Small intestine (tissue), 16 donors: ENCODE results near the gene XAF1. TPM values are rescaled to one million over a fixed set of nuclear protein-coding genes. Genes with fewer than 3 reads are reported as not detected.

Experiments used
- DNase-seq, 2 donors: peaks; one replicate each; pipeline versions ENCODE4 v3.0.0 to v3.0.0-alpha.2; 2013
- FAIRE-seq: peaks from 2 replicates; lab custom pipeline; 2012; peaks lifted over from hg19 to GRCh38; lab: Jason Lieb, UNC
- H3K27ac ChIP-seq, 3 donors: one replicate each; pipeline ENCODE4 v1.5.1; 2013; ENCODE audit warnings: low read length in 2 of 3, mild to moderate bottlenecking in 2 of 3, control low read depth in 1 of 3, inconsistent platforms in 1 of 3, low read depth in 1 of 3, moderate library complexity in 1 of 3
- H3K27me3 ChIP-seq, 3 donors: one replicate each; pipeline ENCODE4 v1.6.1; 2013; ENCODE audit warnings: low read length in 3 of 3, inconsistent platforms in 1 of 3; ENCODE audit not compliant: control insufficient read depth in 3 of 3, insufficient read depth in 3 of 3
- H3K36me3 ChIP-seq, 3 donors: one replicate each; pipeline ENCODE4 v1.6.1; 2013; ENCODE audit warnings: low read length in 3 of 3, inconsistent platforms in 1 of 3, low read depth in 1 of 3, mild to moderate bottlenecking in 1 of 3, moderate library complexity in 1 of 3; ENCODE audit not compliant: control insufficient read depth in 3 of 3, insufficient read depth in 2 of 3
- H3K4me1 ChIP-seq, 3 donors: one replicate each; pipeline ENCODE4 v1.6.1; 2013; ENCODE audit warnings: low read length in 2 of 3, inconsistent platforms in 1 of 3, low read depth in 1 of 3, mild to moderate bottlenecking in 1 of 3, moderate library complexity in 1 of 3; ENCODE audit not compliant: control insufficient read depth in 3 of 3, insufficient read depth in 2 of 3
- H3K4me3 ChIP-seq, 3 donors: one replicate each; pipeline ENCODE4 v1.5.1; 2013; ENCODE audit warnings: low read length in 3 of 3, control low read depth in 1 of 3, inconsistent platforms in 1 of 3, low read depth in 1 of 3, mild to moderate bottlenecking in 1 of 3, moderate library complexity in 1 of 3
- H3K9me3 ChIP-seq, 2 donors: one replicate each; pipeline ENCODE4 v1.6.1; 2013; ENCODE audit warnings: low read depth in 1 of 2, low read length in 1 of 2; ENCODE audit not compliant: control insufficient read depth in 2 of 2, insufficient read depth in 1 of 2
- WGBS, 3 donors: extraction: QIAGEN DNeasy Blood & Tissue Kit; methylation state at CpG; one replicate each; pipeline ENCODE4 v1.1.7; 2013; 5-methylcytosine and 5-hydroxymethylcytosine counted together
- long read RNA-seq, 10 donors: transcript quantifications; one replicate each; lab custom pipeline, GENCODE V29; 2026
- polyA plus RNA-seq, 4 donors: library from polyadenylated mRNA; stranded (reverse) in 3 of 4; unstranded in 1 of 4; fragments of 200-250 nt in 3 of 4; fragments of 120-200 nt in 1 of 4; gene quantifications; one replicate each; pipeline versions ENCODE4 v1.2.1 to v1.2.3, GENCODE V29; 2013
- donor health status: healthy with polysubstance abuse.
- donor health status: control.
- donor health status: control.
- donor health status: Bipolar disorder and iron deficiency.
- donor health status: healthy.

The XAF1 gene, protein sequence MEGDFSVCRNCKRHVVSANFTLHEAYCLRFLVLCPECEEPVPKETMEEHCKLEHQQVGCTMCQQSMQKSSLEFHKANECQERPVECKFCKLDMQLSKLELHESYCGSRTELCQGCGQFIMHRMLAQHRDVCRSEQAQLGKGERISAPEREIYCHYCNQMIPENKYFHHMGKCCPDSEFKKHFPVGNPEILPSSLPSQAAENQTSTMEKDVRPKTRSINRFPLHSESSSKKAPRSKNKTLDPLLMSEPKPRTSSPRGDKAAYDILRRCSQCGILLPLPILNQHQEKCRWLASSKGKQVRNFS
- 10 to 100 TPM in 2 of 4 donors, 1 to 10 TPM in 2; 7.6 to 52.7 (median 16.8) TPM for polyA plus RNA-seq
- long read RNA-seq, donor 1, result 0 reads
- long read RNA-seq, donor 2, partial matches to known transcripts, result 18 of 18 reads
- long read RNA-seq, donor 2, other reads (novel, unspliced or antisense), result 0 of 18 reads
- long read RNA-seq, donor 3, partial matches to known transcripts, result 16 of 16 reads
- long read RNA-seq, donor 3, other reads (novel, unspliced or antisense), result 0 of 16 reads
- long read RNA-seq, donor 4, result 0 reads
- long read RNA-seq, donor 5, result 0 reads
- long read RNA-seq, donor 6, partial matches to known transcripts, result 0 of 1 reads
- long read RNA-seq, donor 6, other reads (novel, unspliced or antisense), result 0 of 1 reads
- long read RNA-seq, donor 7, partial matches to known transcripts, result 0 of 1 reads
- long read RNA-seq, donor 7, other reads (novel, unspliced or antisense), result 0 of 1 reads
- long read RNA-seq, donor 8, result 0 reads
- long read RNA-seq, donor 9, result 0 reads
- long read RNA-seq, donor 10, partial matches to known transcripts, result 6 of 6 reads
- long read RNA-seq, donor 10, other reads (novel, unspliced or antisense), result 0 of 6 reads

DNA sequence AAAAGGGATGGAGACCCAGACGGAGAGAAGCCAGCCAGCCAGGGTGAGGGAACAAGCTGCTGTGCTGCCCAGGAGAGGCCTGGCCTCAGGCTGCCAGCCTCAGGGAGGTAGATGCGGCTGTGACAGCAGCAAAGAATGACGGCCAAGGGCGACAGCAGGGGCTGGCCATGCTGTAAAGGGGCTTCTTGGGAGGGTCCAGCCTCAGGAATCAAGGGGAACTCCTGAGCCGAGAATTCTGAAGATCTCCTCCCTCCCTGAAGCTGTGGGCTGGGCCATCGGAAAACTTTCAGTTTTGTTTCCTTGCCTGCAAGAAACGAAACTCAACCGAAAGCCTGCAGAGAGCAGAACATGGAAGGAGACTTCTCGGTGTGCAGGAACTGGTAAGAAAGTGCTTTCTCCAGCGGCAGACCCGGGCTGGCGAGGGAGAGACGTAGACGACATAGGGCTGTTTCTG is at the start of gene XAF1:
Gene XAF1 (plus strand): TSS at position 316 of the 454 bp plus-strand sequence. CDS start 33 bp downstream, at position 349.
- Histone ChIP-seq H3K36me3 (peaks cover 0 to 23% (median 11%) of the 10 kb centered on the region in 3 donors), H3K9me3 (no peaks in the 10 kb centered on the region), H3K27me3 (no peaks in the 10 kb centered on the region), H3K27ac (peak within 1 kb of the TSS; percentile 57 to 97 (median 86)), H3K4me1 (peaks cover 0 to 17% (median 0%) of the 10 kb centered on the region in 3 donors), H3K4me3 (peak within 1 kb of the TSS; percentile 56 to 67 (median 64))
- 1 to 7% (median 6%) methylated on average over 14 of the region's 14 CpGs for WGBS, 3 donors
- FAIRE-seq, result no peak
- peak; percentile 76 to 82 for DNase-seq

DNA sequence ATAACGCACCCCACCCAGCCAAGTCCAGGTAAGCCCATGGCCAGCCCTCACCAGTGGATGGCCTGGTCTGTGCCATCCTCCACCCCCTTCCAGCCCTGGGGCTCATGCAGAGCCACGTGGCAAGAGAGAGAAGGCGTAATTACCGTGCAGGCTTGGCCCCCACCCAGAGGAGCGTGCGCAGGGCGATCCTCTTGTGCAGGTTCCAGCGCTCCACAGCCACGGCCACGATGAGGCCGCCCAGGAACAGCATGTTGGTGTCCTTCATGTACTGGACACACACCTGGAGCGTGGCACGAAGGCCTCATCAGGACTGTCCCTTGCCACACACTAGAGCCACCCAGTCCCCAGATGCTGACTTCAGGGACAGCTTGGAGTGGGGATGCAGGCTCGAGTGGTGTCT is 49.3 kb upstream of the XAF1 start:
- Histone ChIP-seq H3K4me1 (peaks cover 0 to 9% (median 0%) of the 10 kb centered on the region in 3 donors), H3K4me3 (no peak overlapping the region), H3K36me3 (no peaks in the 10 kb centered on the region), H3K27ac (no peak overlapping the region), H3K9me3 (no peaks in the 10 kb centered on the region), H3K27me3 (peaks cover 0 to 8% (median 0%) of the 10 kb centered on the region in 3 donors)
- FAIRE-seq, result no peak
- WGBS, 3 donors, result 82 to 87% (median 84%) methylated on average over 14 of the region's 14 CpGs
- no peak for DNase-seq

DNA sequence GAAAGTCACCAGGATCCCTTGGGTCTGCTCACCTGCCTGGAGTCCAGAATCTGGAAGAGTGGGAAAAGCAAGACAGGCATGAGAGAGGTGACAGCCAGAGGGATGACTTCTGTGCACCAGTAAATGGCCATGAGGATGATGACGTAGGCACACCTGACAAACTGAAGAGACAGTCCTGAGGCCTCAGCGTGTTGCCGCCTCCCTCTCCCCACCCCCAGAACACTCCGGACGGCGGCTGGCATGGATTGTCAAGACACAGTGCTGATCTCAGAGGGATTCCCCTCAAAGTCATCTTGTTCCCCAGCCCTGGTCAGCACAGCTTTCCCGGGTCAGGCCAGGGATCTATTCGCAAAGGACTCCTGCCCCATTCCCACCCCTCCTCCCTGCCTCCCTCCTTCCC is 48.9 kb upstream of the XAF1 start:
- FAIRE-seq (no peak), DNase-seq (no peak)
- H3K4me3 ChIP-seq, result no peak overlapping the region
- H3K27me3 ChIP-seq, result peaks cover 0 to 13% (median 3%) of the 10 kb centered on the region in 3 donors
- H3K36me3 ChIP-seq, result no peaks in the 10 kb centered on the region
- no peak overlapping the region for H3K27ac ChIP-seq
- 79 to 93% (median 82%) methylated on average over 8 of the region's 8 CpGs for WGBS, 3 donors
- H3K9me3 ChIP-seq, result no peaks in the 10 kb centered on the region
- H3K4me1 ChIP-seq, result peaks cover 0 to 9% (median 0%) of the 10 kb centered on the region in 3 donors

DNA sequence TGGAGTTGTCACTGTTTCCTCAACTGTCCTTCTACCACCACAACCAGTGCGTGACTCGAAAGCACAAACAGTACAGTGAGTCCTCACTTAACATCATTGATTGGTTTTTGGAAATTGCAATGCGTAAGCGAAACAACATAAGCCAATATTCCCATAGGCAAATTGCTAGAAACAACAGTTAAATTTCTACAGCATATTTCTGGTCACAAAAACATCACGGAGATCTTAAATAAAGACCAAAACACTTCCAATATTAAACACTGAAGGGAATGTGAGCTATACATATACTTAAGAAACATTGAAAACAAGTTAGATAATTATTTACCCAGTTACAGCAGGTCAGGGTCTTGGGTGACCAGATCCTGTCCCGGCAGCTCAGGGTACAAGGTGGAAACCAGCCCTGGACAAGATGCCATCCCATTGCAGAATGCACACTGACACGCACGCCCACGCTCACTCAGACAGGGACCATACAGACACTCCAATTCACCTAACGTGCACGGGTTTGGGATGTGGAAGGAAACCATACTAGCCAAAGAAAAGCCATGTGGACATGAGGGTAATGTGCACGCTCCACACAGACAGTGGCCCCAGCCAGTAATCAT is 47.4 kb upstream of the XAF1 start:
- H3K4me1 ChIP-seq, result peaks cover 0 to 9% (median 3%) of the 10 kb centered on the region in 3 donors
- no peak overlapping the region for H3K4me3 ChIP-seq
- H3K9me3 ChIP-seq, result no peaks in the 10 kb centered on the region
- H3K36me3 ChIP-seq, result no peaks in the 10 kb centered on the region
- FAIRE-seq (no peak), DNase-seq (no peak)
- no peak overlapping the region for H3K27ac ChIP-seq
- 77 to 91% (median 89%) methylated on average over 12 of the region's 12 CpGs for WGBS, 3 donors
- peaks cover 5 to 24% (median 18%) of the 10 kb centered on the region in 3 donors for H3K27me3 ChIP-seq

DNA sequence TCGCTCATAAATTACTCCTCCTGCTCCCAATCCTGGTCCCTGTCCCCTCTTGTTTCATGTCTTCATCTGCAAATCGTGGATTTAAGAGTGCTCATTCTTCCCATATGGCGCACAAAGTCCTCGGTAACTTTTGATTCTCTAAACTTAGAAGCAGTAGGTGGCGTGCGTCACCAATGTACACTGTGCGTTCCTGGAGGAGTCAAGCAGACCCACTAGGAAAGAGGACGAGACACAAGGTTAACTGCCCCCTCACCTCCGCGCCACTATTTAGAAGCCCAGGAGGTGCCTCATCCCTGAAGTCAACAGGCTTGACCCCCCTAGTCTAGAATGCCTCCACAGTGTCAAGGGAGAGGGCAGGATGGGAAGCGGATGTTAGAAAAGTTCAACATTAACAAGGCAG is 45.5 kb upstream of the XAF1 start:
- H3K4me3 ChIP-seq, result no peak overlapping the region
- no peaks in the 10 kb centered on the region for H3K36me3 ChIP-seq
- no peak overlapping the region for H3K27ac ChIP-seq
- H3K27me3 ChIP-seq, result peaks cover 8 to 29% (median 26%) of the 10 kb centered on the region in 3 donors
- peaks cover 0 to 3% (median 0%) of the 10 kb centered on the region in 3 donors for H3K4me1 ChIP-seq
- 74 to 88% (median 79%) methylated on average over 11 of the region's 11 CpGs for WGBS, 3 donors
- no peak for DNase-seq
- H3K9me3 ChIP-seq, result peaks cover 0 to 4% of the 10 kb centered on the region in 2 donors
- FAIRE-seq, result no peak

DNA sequence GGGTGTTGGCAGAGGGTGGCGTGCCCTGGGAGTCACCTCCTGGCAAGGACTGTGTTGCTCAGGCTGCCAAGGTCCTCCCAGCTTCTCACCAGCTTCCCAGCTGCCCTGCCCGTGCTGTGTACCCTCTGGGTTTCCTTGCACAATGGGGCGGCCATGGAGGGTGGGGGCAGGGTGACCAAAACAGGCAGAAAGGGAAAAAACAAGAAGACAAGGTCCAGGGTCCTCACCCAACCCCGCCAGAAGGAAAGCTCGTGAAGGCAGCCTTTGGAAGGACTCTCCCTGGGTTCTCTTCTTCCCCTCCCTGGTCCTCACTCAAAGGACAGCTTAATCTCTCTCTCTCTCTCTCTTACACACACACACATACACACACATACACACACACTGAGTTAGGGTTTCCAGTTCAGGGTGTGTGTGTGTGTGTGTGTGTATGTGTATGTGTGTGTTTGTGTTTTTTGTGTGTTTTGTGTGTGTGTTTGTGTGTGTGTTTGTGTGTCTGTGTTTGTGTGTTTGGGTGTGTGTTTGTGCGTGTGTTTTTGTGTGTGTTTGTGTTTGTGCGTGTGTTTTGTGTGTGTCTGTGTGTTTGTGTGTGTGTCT is 44.7 kb upstream of the XAF1 start:
- Histone ChIP-seq H3K27ac (no peak overlapping the region), H3K4me1 (peaks cover 0 to 3% (median 0%) of the 10 kb centered on the region in 3 donors), H3K27me3 (peaks cover 8 to 29% (median 26%) of the 10 kb centered on the region in 3 donors), H3K9me3 (peaks cover 0 to 4% of the 10 kb centered on the region in 2 donors), H3K36me3 (no peaks in the 10 kb centered on the region), H3K4me3 (no peak overlapping the region)
- no peak for DNase-seq
- FAIRE-seq, result no peak
- 37 to 56% (median 43%) methylated on average over 7 of the region's 7 CpGs for WGBS, 3 donors

DNA sequence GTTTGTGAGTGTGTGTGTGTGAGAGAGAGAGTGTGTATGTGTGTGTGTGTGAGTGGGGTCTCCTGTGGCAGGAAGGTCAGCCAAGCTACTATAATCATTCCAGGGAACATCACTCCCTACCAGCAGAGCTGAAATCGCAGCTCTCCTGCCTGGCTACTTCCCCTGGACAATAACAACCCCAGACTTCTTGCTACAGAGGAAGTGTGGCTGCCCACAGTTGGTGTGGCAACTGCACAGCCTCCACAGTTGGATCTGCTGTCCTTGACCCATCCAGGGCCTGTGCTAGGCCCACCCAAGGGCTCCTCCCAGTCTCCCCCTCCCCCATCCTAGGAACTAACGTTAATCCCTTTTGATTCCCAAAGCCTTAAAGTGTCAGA is 44.2 kb upstream of the XAF1 start:
- Histone ChIP-seq H3K27me3 (peaks cover 8 to 29% (median 22%) of the 10 kb centered on the region in 3 donors), H3K36me3 (no peaks in the 10 kb centered on the region), H3K4me3 (no peak overlapping the region), H3K27ac (no peak overlapping the region), H3K9me3 (peaks cover 0 to 4% of the 10 kb centered on the region in 2 donors), H3K4me1 (peaks cover 0 to 3% (median 0%) of the 10 kb centered on the region in 3 donors)
- 43 to 63% (median 51%) methylated on average over 2 of the region's 2 CpGs for WGBS, 3 donors
- no peak for DNase-seq
- FAIRE-seq, result no peak
